ENCODE results near the gene ZNF710. TPM values are rescaled to one million over a fixed set of nuclear protein-coding genes. Genes with fewer than 3 reads are reported as not detected.

Gene ZNF710
- total and polyA plus RNA-seq, 2 of the 4 experiments (the other 2 are of a cell fraction) = 7.6 to 8.2 TPM

GRCh38 chr15:90015294-90015693 lies 14.2 kb downstream of the ZNF710 start:
- no peak overlapping the region for H2BK15ac ChIP-seq (ENCODE audit: low read depth, low read length)
- H2BK120ac ChIP-seq (ENCODE audit: low read depth, low read length) = no peak overlapping the region
- ChIA-PET CTCF (no interaction called here), POLR2A (ENCODE audit: unreplicated experiment) (no interaction called here)
- H3K36me3 ChIP-seq (ENCODE audit: control insufficient read depth, insufficient read depth, low read length) = no peaks in the 10 kb centered on the region
- H2AK5ac ChIP-seq (ENCODE audit: low read depth, low read length) = no peak overlapping the region
- peaks cover 7% of the 10 kb centered on the region; the same call in 1 of the 2 replicates for H3K4me1 ChIP-seq (ENCODE audit: control insufficient read depth, insufficient read depth, low read length)
- H3K79me1 ChIP-seq (ENCODE audit: low read depth in 1 of 2, low read length in 2 of 2) = peaks cover 42 to 61% of the 10 kb centered on the region in 2 experiments
- no peak overlapping the region for H4K5ac ChIP-seq (ENCODE audit: low read depth, low read length)
- H4K8ac ChIP-seq (ENCODE audit: low read depth in 2 of 2, low read length in 2 of 2) = no peak overlapping the region
- WGBS, 2 experiments (ENCODE audit: extremely low coverage in 2 of 2, insufficient read length in 1 of 2) = no CpG with 5 or more reads among the region's 6 CpGs
- ATAC-seq (ENCODE audit: low read depth) (no peak), DNase-seq (no peak)
- H2AK9ac ChIP-seq (replicated peaks; ENCODE audit: low read depth, low read length, poor library complexity) = no peak overlapping the region
- no peak overlapping the region for H3K56ac ChIP-seq (ENCODE audit: extremely low read depth, insufficient read depth, low read length)
- peaks cover 6% of the 10 kb centered on the region for H3K9me3 ChIP-seq (ENCODE audit: control insufficient read depth, insufficient read depth, low read length)
- H3K4me2 ChIP-seq (ENCODE audit: low read depth, low read length) = no peak overlapping the region
- no peak overlapping the region for H3K27ac ChIP-seq (ENCODE audit: insufficient read depth, low read length)
- H3K9me1 ChIP-seq (ENCODE audit: insufficient read depth, low read length) = peaks cover 9% of the 10 kb centered on the region; the same call in 1 of the 2 replicates
- intact Hi-C loops (cut with micrococcal nuclease) (no loop called here), in situ Hi-C loops (cut with MboI; ENCODE audit: low sequenced_read_pairs) (no loop called here), dilution Hi-C loops (cut with HindIII; ENCODE audit: low sequenced_read_pairs, unreplicated experiment) (no loop called here)
- no peak overlapping the region for H3K18ac ChIP-seq (ENCODE audit: low read depth, low read length)
- H3K23ac ChIP-seq (ENCODE audit: low read depth, low read length) = no peak overlapping the region
- H4K91ac ChIP-seq (ENCODE audit: insufficient read depth, low read depth, low read length) = no peak overlapping the region
- no peak overlapping the region for H3K4me3 ChIP-seq (ENCODE audit: insufficient read depth, low read depth, low read length)
- BruUV-seq (replicated peaks) = no TSS peak
- H3K4ac ChIP-seq (ENCODE audit: low read depth, low read length) = no peak overlapping the region
- no peak overlapping the region for H2BK5ac ChIP-seq (ENCODE audit: low read depth, low read length, poor library complexity, severe bottlenecking)
- no peak overlapping the region for H2BK20ac ChIP-seq (ENCODE audit: low read depth, low read length)
- H2AFZ ChIP-seq (replicated peaks; ENCODE audit: low read length, poor library complexity) = no peak overlapping the region
- no peaks in the 10 kb centered on the region for H3K27me3 ChIP-seq (ENCODE audit: control insufficient read depth, insufficient read depth, low read length)
- H4K20me1 ChIP-seq (ENCODE audit: insufficient read depth, low read length) = peaks cover 24% of the 10 kb centered on the region
- H3K9ac ChIP-seq (ENCODE audit: low read depth, low read length) = no peak overlapping the region
- no peak overlapping the region for H3K14ac ChIP-seq (replicated peaks; ENCODE audit: low read depth, low read length)
- TF ChIP-seq ELK1 (IDR thresholded peaks at IDR 0.05; ENCODE audit: borderline replicate concordance, low read depth, low read length) = no peak
- TF ChIP-seq MAFK (IDR thresholded peaks at IDR 0.05; ENCODE audit: low read depth, low read length) = no peak
- no peak for TF ChIP-seq FOS (IDR thresholded peaks at IDR 0.05; ENCODE audit: low read depth, low read length)
- no peak for TF ChIP-seq CEBPB (IDR thresholded peaks at IDR 0.05; ENCODE audit: low read depth, low read length)
- TF ChIP-seq MAZ (IDR thresholded peaks at IDR 0.05; ENCODE audit: borderline replicate concordance, low read depth, low read length) = no peak
- TF ChIP-seq RAD21 (IDR thresholded peaks at IDR 0.05; ENCODE audit: low read length) = no peak
- TF ChIP-seq, protein P1, sequence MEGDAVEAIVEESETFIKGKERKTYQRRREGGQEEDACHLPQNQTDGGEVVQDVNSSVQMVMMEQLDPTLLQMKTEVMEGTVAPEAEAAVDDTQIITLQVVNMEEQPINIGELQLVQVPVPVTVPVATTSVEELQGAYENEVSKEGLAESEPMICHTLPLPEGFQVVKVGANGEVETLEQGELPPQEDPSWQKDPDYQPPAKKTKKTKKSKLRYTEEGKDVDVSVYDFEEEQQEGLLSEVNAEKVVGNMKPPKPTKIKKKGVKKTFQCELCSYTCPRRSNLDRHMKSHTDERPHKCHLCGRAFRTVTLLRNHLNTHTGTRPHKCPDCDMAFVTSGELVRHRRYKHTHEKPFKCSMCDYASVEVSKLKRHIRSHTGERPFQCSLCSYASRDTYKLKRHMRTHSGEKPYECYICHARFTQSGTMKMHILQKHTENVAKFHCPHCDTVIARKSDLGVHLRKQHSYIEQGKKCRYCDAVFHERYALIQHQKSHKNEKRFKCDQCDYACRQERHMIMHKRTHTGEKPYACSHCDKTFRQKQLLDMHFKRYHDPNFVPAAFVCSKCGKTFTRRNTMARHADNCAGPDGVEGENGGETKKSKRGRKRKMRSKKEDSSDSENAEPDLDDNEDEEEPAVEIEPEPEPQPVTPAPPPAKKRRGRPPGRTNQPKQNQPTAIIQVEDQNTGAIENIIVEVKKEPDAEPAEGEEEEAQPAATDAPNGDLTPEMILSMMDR (conservative IDR thresholded peaks at IDR 0.05; ENCODE audit: low read depth, low read length) = no peak
- TF ChIP-seq RFX5 (IDR thresholded peaks at IDR 0.05; ENCODE audit: low read depth, low read length) = no peak
- no peak for TF ChIP-seq NFE2L2 (IDR thresholded peaks at IDR 0.05; ENCODE audit: low read depth, low read length)
- no peak for TF ChIP-seq POLR2A (IDR thresholded peaks at IDR 0.05; ENCODE audit: low read depth, low read length)
- no peak for TF ChIP-seq USF2 (IDR thresholded peaks at IDR 0.05; ENCODE audit: low read depth, low read length)
